Activated naive CD8-positive, alpha-beta T cell treated with anti-CD3 and anti-CD28 coated beads, Interleukin-2, amount 10 ng/mL, durations not matched to agents 7 days and 5 days (primary cell): ENCODE measurements around the gene TSHB. TPM values are rescaled to one million over a fixed set of nuclear protein-coding genes. Genes with fewer than 3 reads are reported as not detected.

Experiments
- ATAC-seq: fragments of 150-1000 bp; cut with Tn5 transposase; one replicate; pipeline ENCODE4 v1.10.0; 2021; ENCODE audit warnings: low read depth, moderate library complexity
- POLR2A ChIA-PET: fragments of 350-600 bp; sonication (Branson Sonifier 250); formaldehyde crosslinking; loops from one replicate; lab custom pipeline; 2021; ENCODE audit warnings: antibody characterized with exemption; lab: Charles Lee
- DNase-seq: peaks from one replicate; pipeline ENCODE4 v3.0.0; 2021
- H3K27ac Mint-ChIP-seq: one replicate; pipeline ENCODE4 v1.8.0; 2022; ENCODE audit warnings: mild to moderate bottlenecking, mixed read lengths
- H3K27me3 Mint-ChIP-seq: one replicate; pipeline ENCODE4 v1.8.0; 2022; ENCODE audit warnings: mild to moderate bottlenecking, moderate library complexity, mixed read lengths
- H3K36me3 Mint-ChIP-seq: one replicate; pipeline ENCODE4 v1.8.0; 2021; ENCODE audit warnings: mild to moderate bottlenecking, mixed read lengths
- H3K4me1 Mint-ChIP-seq: one replicate; pipeline ENCODE4 v1.8.0; 2021; ENCODE audit warnings: mixed read lengths
- H3K4me3 Mint-ChIP-seq: one replicate; pipeline ENCODE4 v1.8.0; 2022; ENCODE audit warnings: mild to moderate bottlenecking, moderate library complexity, mixed read lengths
- H3K9me3 Mint-ChIP-seq: one replicate; pipeline ENCODE4 v1.8.0; 2021; ENCODE audit warnings: mixed read lengths
- total RNA-seq, 2 experiments: library from RNA; stranded (reverse); gene quantifications; one replicate each; pipeline ENCODE4 v1.2.3, GENCODE V29; 2021

Gene TSHB
- total RNA-seq, 2 experiments from 2014 or later: not detected

GRCh38 chr1:115065021-115065420, 35.4 kb downstream of the TSHB start:
- POLR2A ChIA-PET: no interaction called here
- H3K4me1 Mint-ChIP-seq: peaks cover 20% of the 10 kb centered on the region
- H3K9me3 Mint-ChIP-seq: peaks cover 2% of the 10 kb centered on the region
- no peaks in the 10 kb centered on the region for H3K36me3 Mint-ChIP-seq
- DNase-seq: no peak
- no peak overlapping the region for H3K27ac Mint-ChIP-seq
- ATAC-seq: no peak
- H3K4me3 Mint-ChIP-seq: no peak overlapping the region
- no peaks in the 10 kb centered on the region for H3K27me3 Mint-ChIP-seq

GRCh38 chr1:115067161-115067859, 37.7 kb downstream of the TSHB start:
- ATAC-seq (no peak), DNase-seq (no peak)
- Mint-ChIP-seq H3K27ac (no peak overlapping the region), H3K36me3 (no peaks in the 10 kb centered on the region), H3K4me1 (peaks cover 16% of the 10 kb centered on the region), H3K4me3 (no peak overlapping the region), H3K27me3 (no peaks in the 10 kb centered on the region), H3K9me3 (peaks cover 2% of the 10 kb centered on the region)
- POLR2A ChIA-PET: no interaction called here

GRCh38 chr1:115068826-115069585, 39.4 kb downstream of the TSHB start:
- Mint-ChIP-seq H3K4me3 (no peak overlapping the region), H3K27ac (no peak overlapping the region), H3K4me1 (peaks cover 2% of the 10 kb centered on the region), H3K27me3 (no peaks in the 10 kb centered on the region), H3K9me3 (no peaks in the 10 kb centered on the region), H3K36me3 (no peaks in the 10 kb centered on the region)
- DNase-seq (no peak), ATAC-seq (no peak)
- POLR2A ChIA-PET: no interaction called here

- ATAC-seq (no peak), DNase-seq (no peak)
- Mint-ChIP-seq H3K4me1 (peaks cover 1% of the 10 kb centered on the region), H3K4me3 (no peak overlapping the region), H3K27me3 (peaks cover 4% of the 10 kb centered on the region), H3K27ac (no peak overlapping the region), H3K9me3 (no peaks in the 10 kb centered on the region), H3K36me3 (no peaks in the 10 kb centered on the region)
- POLR2A ChIA-PET: no interaction called here
These were observed 40.2 kb downstream of the TSHB start for GRCh38 chr1:115069659-115070308.

GRCh38 chr1:115071012-115071664, 41.5 kb downstream of the TSHB start:
- H3K4me1 Mint-ChIP-seq: peaks cover 1% of the 10 kb centered on the region
- ATAC-seq (no peak), DNase-seq (no peak)
- no peak overlapping the region for H3K27ac Mint-ChIP-seq
- no peak overlapping the region for H3K4me3 Mint-ChIP-seq
- POLR2A ChIA-PET: no interaction called here
- no peaks in the 10 kb centered on the region for H3K36me3 Mint-ChIP-seq
- H3K27me3 Mint-ChIP-seq: peaks cover 4% of the 10 kb centered on the region
- no peaks in the 10 kb centered on the region for H3K9me3 Mint-ChIP-seq

GRCh38 chr1:115073298-115074087, 43.9 kb downstream of the TSHB start:
- POLR2A ChIA-PET: no interaction called here
- Mint-ChIP-seq H3K36me3 (no peaks in the 10 kb centered on the region), H3K4me3 (no peak overlapping the region), H3K27me3 (peaks cover 4% of the 10 kb centered on the region), H3K4me1 (peaks cover 2% of the 10 kb centered on the region), H3K27ac (no peak overlapping the region), H3K9me3 (no peaks in the 10 kb centered on the region)
- DNase-seq (no peak), ATAC-seq (no peak)

DNA sequence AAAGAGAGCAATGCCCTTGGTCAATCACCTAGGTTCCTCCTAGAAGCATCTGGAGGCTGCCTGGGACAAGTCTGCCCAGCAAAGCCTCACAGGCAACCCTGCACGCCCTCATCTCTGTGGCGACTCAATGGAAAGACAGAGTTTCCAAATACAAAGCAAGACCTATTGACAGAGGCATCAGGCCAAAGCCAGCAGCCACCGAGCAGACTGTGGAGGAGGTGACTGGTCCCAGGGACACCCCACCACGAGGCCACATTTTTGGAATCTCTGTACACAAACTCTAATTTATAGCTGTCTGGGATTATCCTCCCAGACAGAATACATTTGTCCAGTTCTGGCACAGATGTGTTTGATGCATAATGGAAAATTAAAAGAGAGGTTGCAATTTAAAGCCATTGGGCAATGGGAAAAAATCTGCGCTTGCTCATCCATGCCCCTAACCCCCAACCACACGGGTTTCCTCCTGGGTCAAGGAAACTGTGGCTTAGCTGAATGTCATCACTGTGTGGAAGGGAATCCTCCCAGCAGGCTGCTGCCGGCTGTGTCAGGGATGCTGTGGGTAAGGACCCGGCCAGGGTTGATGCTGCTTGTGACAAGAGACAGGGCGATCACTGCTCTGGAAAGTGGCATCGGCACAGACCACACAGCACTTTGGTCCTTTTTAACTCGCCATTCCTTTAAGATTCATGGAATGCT, 45.4 kb downstream of the TSHB start:
- no peak overlapping the region for H3K4me3 Mint-ChIP-seq
- peaks cover 4% of the 10 kb centered on the region for H3K27me3 Mint-ChIP-seq
- peaks cover 2% of the 10 kb centered on the region for H3K4me1 Mint-ChIP-seq
- POLR2A ChIA-PET: no interaction called here
- H3K36me3 Mint-ChIP-seq: no peaks in the 10 kb centered on the region
- DNase-seq (no peak), ATAC-seq (no peak)
- no peaks in the 10 kb centered on the region for H3K9me3 Mint-ChIP-seq
- no peak overlapping the region for H3K27ac Mint-ChIP-seq

- ATAC-seq (no peak), DNase-seq (no peak)
- POLR2A ChIA-PET: no interaction called here
- Mint-ChIP-seq H3K36me3 (no peaks in the 10 kb centered on the region), H3K27me3 (peaks cover 4% of the 10 kb centered on the region), H3K9me3 (no peaks in the 10 kb centered on the region), H3K4me1 (peaks cover 2% of the 10 kb centered on the region), H3K4me3 (no peak overlapping the region), H3K27ac (no peak overlapping the region)
These were observed 46.8 kb downstream of the TSHB start for GRCh38 chr1:115076384-115076915.

DNA sequence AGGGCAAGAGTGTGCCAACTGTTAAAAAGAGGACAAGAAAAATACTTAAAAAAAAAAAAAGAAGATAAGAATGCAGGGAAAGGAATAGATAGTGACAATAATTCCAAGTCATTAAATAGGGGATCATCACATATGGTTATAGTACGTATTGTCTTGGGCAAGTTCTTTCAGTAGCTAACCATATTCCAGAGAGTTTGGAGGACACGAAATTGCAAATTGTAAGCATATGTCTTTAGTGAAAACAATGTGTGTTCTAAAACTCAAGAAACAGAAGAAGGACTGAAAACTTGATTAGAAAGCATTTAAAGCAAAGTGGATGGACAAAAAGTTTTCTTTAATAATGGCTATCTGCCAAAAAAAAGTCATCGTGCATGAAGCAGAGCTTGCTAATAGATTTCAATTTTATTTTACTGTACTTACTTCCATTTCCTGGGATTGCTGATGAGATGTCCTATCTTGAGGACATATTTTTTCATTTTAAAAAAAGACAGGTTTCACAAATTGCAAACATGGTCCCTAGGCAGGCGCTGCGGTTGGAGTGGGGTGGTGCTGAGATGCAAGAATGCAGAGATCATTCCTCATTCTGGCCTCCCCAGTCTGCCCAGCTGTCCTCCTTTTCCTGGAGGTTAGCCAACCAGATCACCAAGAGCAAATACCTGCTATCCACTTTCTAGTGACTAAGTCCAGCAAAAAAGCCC, 47.8 kb downstream of the TSHB start:
- Mint-ChIP-seq H3K9me3 (no peaks in the 10 kb centered on the region), H3K36me3 (no peaks in the 10 kb centered on the region), H3K27ac (no peak overlapping the region), H3K4me1 (peaks cover 2% of the 10 kb centered on the region), H3K4me3 (no peak overlapping the region), H3K27me3 (peaks cover 4% of the 10 kb centered on the region)
- POLR2A ChIA-PET: no interaction called here
- no peak for ATAC-seq
- no peak for DNase-seq

GRCh38 chr1:115077984-115078330, 48.3 kb downstream of the TSHB start:
- ATAC-seq (no peak), DNase-seq (no peak)
- POLR2A ChIA-PET: no interaction called here
- Mint-ChIP-seq H3K4me1 (peaks cover 2% of the 10 kb centered on the region), H3K27me3 (peaks cover 4% of the 10 kb centered on the region), H3K36me3 (no peaks in the 10 kb centered on the region), H3K9me3 (no peaks in the 10 kb centered on the region), H3K4me3 (no peak overlapping the region), H3K27ac (no peak overlapping the region)

- H3K27ac Mint-ChIP-seq: no peak overlapping the region
- no peaks in the 10 kb centered on the region for H3K36me3 Mint-ChIP-seq
- POLR2A ChIA-PET: no interaction called here
- no peaks in the 10 kb centered on the region for H3K9me3 Mint-ChIP-seq
- H3K27me3 Mint-ChIP-seq: peaks cover 4% of the 10 kb centered on the region
- H3K4me1 Mint-ChIP-seq: peaks cover 1% of the 10 kb centered on the region
- ATAC-seq: no peak
- no peak for DNase-seq
- H3K4me3 Mint-ChIP-seq: no peak overlapping the region
These were observed 49.1 kb downstream of the TSHB start for GRCh38 chr1:115078708-115079107.

GRCh38 chr1:115082949-115083348, 53.3 kb downstream of the TSHB start:
- no peak for ATAC-seq
- no peak overlapping the region for H3K4me3 Mint-ChIP-seq
- POLR2A ChIA-PET: interaction anchor here (1.4 kb wide), 1 partner anchor 16 kb away, joined by 3 read pairs; no protein-coding TSS in a partner anchor
- H3K4me1 Mint-ChIP-seq: no peaks in the 10 kb centered on the region
- H3K36me3 Mint-ChIP-seq: no peaks in the 10 kb centered on the region
- no peak overlapping the region for H3K27ac Mint-ChIP-seq
- H3K9me3 Mint-ChIP-seq: no peaks in the 10 kb centered on the region
- no peak for DNase-seq
- peaks cover 3% of the 10 kb centered on the region for H3K27me3 Mint-ChIP-seq
